HEK293 (cell line): ENCODE results near the gene TEAD1.

Experiments used
- CTCF ChIA-PET: fragments of 350-600 bp; formaldehyde crosslinking; extraction: SDS; loops from one replicate; lab custom pipeline; 2021; ENCODE audit warnings: antibody characterized with exemption; lab: Yijun Ruan, JAX
- POLR2A ChIA-PET: fragments of 300-600 bp; formaldehyde crosslinking; extraction: SDS; loops from one replicate; lab custom pipeline; 2020; ENCODE audit warnings: antibody characterized with exemption, inconsistent platforms; lab: Yijun Ruan, JAX
- H3K27ac ChIP-seq: fragments of 200-500 bp; sonication (Bioruptor generic); 2 replicates; pipeline ENCODE4 v1.5.1; 2014; ENCODE audit warnings: low read depth, low read length, control low read depth, inconsistent platforms; ENCODE audit errors: extremely low read depth
- H3K36me3 ChIP-seq, 2 experiments: fragments of 200-500 bp in 1 of 2; sonication (Bioruptor generic) in 1 of 2; 1 replicate in 1 of 2; 2 replicates in 1 of 2; pipeline ENCODE4 v1.5.1; 2014 to 2017; ENCODE audit warnings: inconsistent platforms in 2 of 2, low read length in 2 of 2; ENCODE audit not compliant: control insufficient read depth in 2 of 2, insufficient read depth in 1 of 2
- H3K4me1 ChIP-seq: fragments of 200-500 bp; sonication (Bioruptor generic); 2 replicates; pipeline ENCODE4 v1.5.1; 2014; ENCODE audit warnings: mild to moderate bottlenecking, low read length, inconsistent platforms; ENCODE audit not compliant: control insufficient read depth, insufficient read depth
- H3K4me3 ChIP-seq: 2 replicates; pipeline ENCODE4 v1.5.1; 2011; ENCODE audit warnings: low read depth, mild to moderate bottlenecking, control low read depth, low read length, moderate library complexity
- H3K9me3 ChIP-seq: fragments of 200-500 bp; sonication (Bioruptor generic); 2 replicates; pipeline ENCODE4 v1.5.1; 2014; ENCODE audit warnings: low read depth, low read length, inconsistent platforms; ENCODE audit not compliant: control insufficient read depth, insufficient read depth
- FEZF1 ChIP-seq: fragments of 450-650 bp; formaldehyde crosslinking; IDR thresholded peaks from 2 replicates; pipeline ENCODE4 v1.5.1; 2016; ENCODE audit warnings: missing biosample characterization, missing genetic modification characterization
- SETDB1 ChIP-seq: IDR thresholded peaks from one replicate; pipeline ENCODE4 v1.6.1; 2017; ENCODE audit warnings: mild to moderate bottlenecking, low read length, moderate library complexity, mixed read lengths; ENCODE audit not compliant: insufficient read length
- YY1 ChIP-seq: fragments of 450-650 bp; formaldehyde crosslinking; IDR thresholded peaks from 2 replicates; pipeline ENCODE4 v1.5.1; 2018; ENCODE audit warnings: missing biosample characterization, missing genetic modification characterization
- ZFP3 ChIP-seq: fragments of 450-650 bp; formaldehyde crosslinking; IDR thresholded peaks from 2 replicates; pipeline ENCODE4 v1.5.1; 2016; ENCODE audit warnings: low read depth, missing biosample characterization, missing genetic modification characterization
- ZFP41 ChIP-seq: fragments of 450-650 bp; formaldehyde crosslinking; IDR thresholded peaks from 2 replicates; pipeline ENCODE4 v1.5.1; 2016; ENCODE audit warnings: missing biosample characterization, missing genetic modification characterization, borderline replicate concordance
- ZNF121 ChIP-seq: fragments of 450-650 bp; formaldehyde crosslinking; IDR thresholded peaks from 2 replicates; pipeline ENCODE4 v1.5.1; 2016; ENCODE audit warnings: missing biosample characterization, missing genetic modification characterization
- ZNF140 ChIP-seq: fragments of 450-650 bp; formaldehyde crosslinking; IDR thresholded peaks from 2 replicates; pipeline ENCODE4 v1.5.1; 2016; ENCODE audit warnings: missing biosample characterization, missing genetic modification characterization
- ZNF211 ChIP-seq: fragments of 450-650 bp; formaldehyde crosslinking; IDR thresholded peaks from 2 replicates; pipeline ENCODE4 v1.5.1; 2016; ENCODE audit warnings: low read depth, missing biosample characterization, missing genetic modification characterization
- ZNF335 ChIP-seq: fragments of 450-650 bp; formaldehyde crosslinking; conservative IDR thresholded peaks from 2 replicates; pipeline ENCODE4 v1.5.1; 2016; ENCODE audit warnings: missing biosample characterization, missing genetic modification characterization
- ZNF37A ChIP-seq: fragments of 450-650 bp; IDR thresholded peaks from 2 replicates; pipeline ENCODE4 v1.5.1; 2018; ENCODE audit warnings: missing biosample characterization, missing genetic modification characterization
- ZNF416 ChIP-seq: fragments of 450-650 bp; formaldehyde crosslinking; IDR thresholded peaks from 2 replicates; pipeline ENCODE4 v1.5.1; 2016; ENCODE audit warnings: missing biosample characterization, missing genetic modification characterization
- ZNF473 ChIP-seq: fragments of 450-650 bp; formaldehyde crosslinking; IDR thresholded peaks from 2 replicates; pipeline ENCODE4 v1.5.1; 2017; ENCODE audit warnings: missing biosample characterization, missing genetic modification characterization
- ZNF529 ChIP-seq: fragments of 450-650 bp; formaldehyde crosslinking; IDR thresholded peaks from 2 replicates; pipeline ENCODE4 v1.5.1; 2017; ENCODE audit warnings: missing genetic modification characterization, missing biosample characterization; ENCODE audit not compliant: insufficient replicate concordance
- ZNF621 ChIP-seq: fragments of 450-650 bp; formaldehyde crosslinking; IDR thresholded peaks from 2 replicates; pipeline ENCODE4 v1.5.1; 2017; ENCODE audit warnings: missing biosample characterization, missing genetic modification characterization
- ZNF629 ChIP-seq: fragments of 450-650 bp; formaldehyde crosslinking; IDR thresholded peaks from 2 replicates; pipeline ENCODE4 v1.5.1; 2017; ENCODE audit warnings: missing biosample characterization, missing genetic modification characterization
- ZSCAN16 ChIP-seq: fragments of 450-650 bp; formaldehyde crosslinking; IDR thresholded peaks from 2 replicates; pipeline ENCODE4 v1.5.1; 2016; ENCODE audit warnings: missing biosample characterization, missing genetic modification characterization
- TF ChIP-seq, protein P1 (sequence below): fragments of 450-650 bp; formaldehyde crosslinking; conservative IDR thresholded peaks from 2 replicates; pipeline ENCODE4 v1.5.1; 2016; ENCODE audit warnings: low read depth, missing biosample characterization, missing genetic modification characterization
- TF ChIP-seq, protein P2 (sequence below): fragments of 450-650 bp; IDR thresholded peaks from 2 replicates; pipeline ENCODE4 v1.5.1; 2018; ENCODE audit warnings: missing biosample characterization, missing genetic modification characterization
- TF ChIP-seq, protein P3 (sequence below): fragments of 450-650 bp; formaldehyde crosslinking; IDR thresholded peaks from 2 replicates; pipeline ENCODE4 v1.5.1; 2017; ENCODE audit warnings: missing biosample characterization, missing genetic modification characterization

The TEAD1 gene

DNA sequence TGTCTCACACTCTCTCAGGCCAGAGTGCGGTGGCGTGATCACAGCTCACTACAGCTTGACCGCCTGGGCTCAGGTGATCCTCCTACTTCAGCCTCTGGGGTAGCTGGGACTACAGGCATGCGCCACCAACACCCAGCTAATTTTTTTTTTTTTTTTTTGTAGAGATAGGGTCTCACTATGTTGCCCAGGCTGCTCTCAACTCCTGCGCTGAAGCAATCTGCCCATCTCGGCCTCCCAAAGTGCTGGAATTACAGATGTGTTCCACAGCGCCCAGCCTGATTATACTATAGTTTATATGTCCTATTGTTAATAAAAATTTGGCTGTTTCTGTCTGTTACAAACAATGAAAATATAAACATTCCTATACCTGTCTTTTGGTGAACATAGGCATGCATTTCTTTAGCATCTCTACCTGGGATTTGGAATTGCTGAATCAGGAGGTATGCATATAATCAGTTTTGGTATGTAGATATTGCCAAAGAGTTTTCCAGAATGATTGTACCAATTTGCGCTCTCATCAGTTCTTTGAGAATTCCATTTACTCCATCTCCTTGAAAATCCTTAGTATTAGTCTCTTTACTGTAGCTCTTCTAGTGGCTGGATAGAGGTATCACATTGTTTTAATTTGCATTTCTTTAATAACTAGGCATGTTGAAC lies 78.8 kb downstream of the TEAD1 start:
- TF ChIP-seq, protein P1, sequence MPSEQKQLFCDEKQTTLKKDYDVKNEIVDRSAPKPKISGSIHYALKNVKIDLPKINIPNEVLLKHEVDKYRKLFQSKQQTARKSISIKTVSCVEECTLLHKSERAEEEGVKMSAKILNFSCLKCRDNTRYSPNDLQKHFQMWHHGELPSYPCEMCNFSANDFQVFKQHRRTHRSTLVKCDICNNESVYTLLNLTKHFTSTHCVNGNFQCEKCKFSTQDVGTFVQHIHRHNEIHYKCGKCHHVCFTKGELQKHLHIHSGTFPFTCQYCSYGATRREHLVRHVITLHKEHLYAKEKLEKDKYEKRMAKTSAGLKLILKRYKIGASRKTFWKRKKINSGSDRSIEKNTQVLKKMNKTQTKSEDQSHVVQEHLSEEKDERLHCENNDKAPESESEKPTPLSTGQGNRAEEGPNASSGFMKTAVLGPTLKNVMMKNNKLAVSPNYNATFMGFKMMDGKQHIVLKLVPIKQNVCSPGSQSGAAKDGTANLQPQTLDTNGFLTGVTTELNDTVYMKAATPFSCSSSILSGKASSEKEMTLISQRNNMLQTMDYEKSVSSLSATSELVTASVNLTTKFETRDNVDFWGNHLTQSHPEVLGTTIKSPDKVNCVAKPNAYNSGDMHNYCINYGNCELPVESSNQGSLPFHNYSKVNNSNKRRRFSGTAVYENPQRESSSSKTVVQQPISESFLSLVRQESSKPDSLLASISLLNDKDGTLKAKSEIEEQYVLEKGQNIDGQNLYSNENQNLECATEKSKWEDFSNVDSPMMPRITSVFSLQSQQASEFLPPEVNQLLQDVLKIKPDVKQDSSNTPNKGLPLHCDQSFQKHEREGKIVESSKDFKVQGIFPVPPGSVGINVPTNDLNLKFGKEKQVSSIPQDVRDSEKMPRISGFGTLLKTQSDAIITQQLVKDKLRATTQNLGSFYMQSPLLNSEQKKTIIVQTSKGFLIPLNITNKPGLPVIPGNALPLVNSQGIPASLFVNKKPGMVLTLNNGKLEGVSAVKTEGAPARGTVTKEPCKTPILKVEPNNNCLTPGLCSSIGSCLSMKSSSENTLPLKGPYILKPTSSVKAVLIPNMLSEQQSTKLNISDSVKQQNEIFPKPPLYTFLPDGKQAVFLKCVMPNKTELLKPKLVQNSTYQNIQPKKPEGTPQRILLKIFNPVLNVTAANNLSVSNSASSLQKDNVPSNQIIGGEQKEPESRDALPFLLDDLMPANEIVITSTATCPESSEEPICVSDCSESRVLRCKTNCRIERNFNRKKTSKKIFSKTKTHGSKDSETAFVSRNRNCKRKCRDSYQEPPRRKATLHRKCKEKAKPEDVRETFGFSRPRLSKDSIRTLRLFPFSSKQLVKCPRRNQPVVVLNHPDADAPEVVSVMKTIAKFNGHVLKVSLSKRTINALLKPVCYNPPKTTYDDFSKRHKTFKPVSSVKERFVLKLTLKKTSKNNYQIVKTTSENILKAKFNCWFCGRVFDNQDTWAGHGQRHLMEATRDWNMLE (tag by site-specific recombination): no peak
- TF ChIP-seq, protein P2, sequence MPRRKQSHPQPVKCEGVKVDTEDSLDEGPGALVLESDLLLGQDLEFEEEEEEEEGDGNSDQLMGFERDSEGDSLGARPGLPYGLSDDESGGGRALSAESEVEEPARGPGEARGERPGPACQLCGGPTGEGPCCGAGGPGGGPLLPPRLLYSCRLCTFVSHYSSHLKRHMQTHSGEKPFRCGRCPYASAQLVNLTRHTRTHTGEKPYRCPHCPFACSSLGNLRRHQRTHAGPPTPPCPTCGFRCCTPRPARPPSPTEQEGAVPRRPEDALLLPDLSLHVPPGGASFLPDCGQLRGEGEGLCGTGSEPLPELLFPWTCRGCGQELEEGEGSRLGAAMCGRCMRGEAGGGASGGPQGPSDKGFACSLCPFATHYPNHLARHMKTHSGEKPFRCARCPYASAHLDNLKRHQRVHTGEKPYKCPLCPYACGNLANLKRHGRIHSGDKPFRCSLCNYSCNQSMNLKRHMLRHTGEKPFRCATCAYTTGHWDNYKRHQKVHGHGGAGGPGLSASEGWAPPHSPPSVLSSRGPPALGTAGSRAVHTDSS (tag by site-specific recombination): no peak
- TF ChIP-seq ZNF629 (tag by site-specific recombination) (no peak), ZNF121 (tag by site-specific recombination) (peak; percentile 52; the same call in 1 of the 2 replicates)
- ChIA-PET CTCF (interaction anchor here (0.6 to 1.1 kb wide), 5 partner anchors 8 to 76 kb away, joined by 3 to 4 read pairs (median 3); no protein-coding TSS in a partner anchor), POLR2A (interaction anchor here (0.6 to 0.7 kb wide), 2 partner anchors 43 to 89 kb away, joined by 3 to 5 read pairs; no protein-coding TSS in a partner anchor)
- no peak overlapping the region for H3K27ac ChIP-seq
- no peak overlapping the region for H3K4me3 ChIP-seq
- H3K4me1 ChIP-seq: peaks cover 5% of the 10 kb centered on the region; the same call in 1 of the 2 replicates
- H3K9me3 ChIP-seq: no peaks in the 10 kb centered on the region
- H3K36me3 ChIP-seq: no peaks in the 10 kb centered on the region

DNA sequence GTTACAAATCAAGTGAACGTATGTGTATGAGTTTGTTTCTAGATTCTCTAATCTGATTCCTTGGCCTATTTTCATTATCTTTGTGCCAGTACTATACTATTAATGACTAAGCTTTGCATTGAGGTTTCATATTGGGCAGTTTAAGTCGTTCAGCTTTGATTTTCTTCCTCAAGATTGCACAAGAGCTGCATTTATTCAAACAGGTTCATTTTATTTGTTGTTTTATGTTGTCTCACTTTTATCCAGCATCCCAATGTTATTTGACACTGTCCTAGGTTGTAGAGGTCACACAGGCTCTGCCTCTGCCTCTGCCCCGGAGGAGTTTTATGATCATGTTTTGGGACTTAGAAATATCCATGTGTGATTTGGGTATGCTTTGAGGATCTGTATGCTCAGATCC lies 79.8 kb downstream of the TEAD1 start:
- POLR2A ChIA-PET: no interaction called here
- Histone ChIP-seq H3K9me3 (no peaks in the 10 kb centered on the region), H3K4me3 (no peak overlapping the region), H3K36me3 (no peaks in the 10 kb centered on the region), H3K27ac (no peak overlapping the region), H3K4me1 (peaks cover 5% of the 10 kb centered on the region; the same call in 1 of the 2 replicates)
- no peak for TF ChIP-seq FEZF1 (tag by site-specific recombination)
- no peak for TF ChIP-seq ZNF621 (tag by site-specific recombination)
- no peak for TF ChIP-seq SETDB1
- no peak for TF ChIP-seq ZNF140
- no peak for TF ChIP-seq ZFP3 (tag by site-specific recombination)
- TF ChIP-seq ZNF416 (tag by site-specific recombination): no peak
- CTCF ChIA-PET: interaction anchor here (0.5 to 1.1 kb wide), 4 partner anchors 9 to 73 kb away, joined by 3 to 4 read pairs (median 3); no protein-coding TSS in a partner anchor

DNA sequence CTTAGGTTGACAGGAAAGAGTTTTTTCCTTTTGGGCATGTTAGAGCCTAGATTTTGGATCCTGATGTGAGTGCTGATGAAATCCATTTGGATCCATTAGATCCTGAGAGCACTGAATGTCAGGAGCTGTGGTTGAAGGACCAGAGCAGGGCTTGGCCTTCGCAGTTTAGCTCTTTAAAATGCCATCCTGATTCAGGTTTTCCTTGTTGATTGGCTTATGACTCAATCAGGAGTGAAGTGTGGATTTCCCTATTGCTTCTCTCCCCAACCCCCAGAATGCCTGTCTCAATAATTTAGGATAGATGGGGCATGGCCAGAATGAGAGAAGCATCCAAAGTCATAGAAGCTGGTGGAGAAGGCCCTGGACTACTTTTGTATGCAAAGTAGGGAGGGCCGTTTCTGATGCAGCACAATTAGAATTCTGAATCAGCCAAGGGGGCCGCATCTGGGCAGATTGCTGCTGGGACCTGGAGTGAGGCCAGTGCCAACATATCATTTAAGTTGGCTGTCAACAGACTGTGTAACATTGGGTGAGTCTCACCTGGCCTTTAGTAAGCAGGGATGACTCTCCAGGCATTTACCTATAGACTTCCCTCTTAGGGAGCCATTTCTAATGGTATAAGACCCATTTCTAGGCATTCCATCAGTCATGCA lies 80.5 kb downstream of the TEAD1 start:
- ChIA-PET POLR2A (no interaction called here), CTCF (interaction anchor here (0.5 to 1.1 kb wide), 5 partner anchors 34 to 520 kb away, joined by 3 to 4 read pairs (median 3); no protein-coding TSS in a partner anchor)
- Histone ChIP-seq H3K4me3 (no peak overlapping the region), H3K36me3 (no peaks in the 10 kb centered on the region), H3K9me3 (no peaks in the 10 kb centered on the region), H3K4me1 (peaks cover 5% of the 10 kb centered on the region; the same call in 1 of the 2 replicates), H3K27ac (no peak overlapping the region)
- TF ChIP-seq ZNF37A (tag by site-specific recombination) (no peak), ZNF211 (tag by site-specific recombination) (no peak), ZNF335 (no peak), ZNF473 (no peak), YY1 (no peak), ZFP41 (no peak), ZNF529 (tag by site-specific recombination) (no peak), ZSCAN16 (no peak)
- TF ChIP-seq, protein P3, sequence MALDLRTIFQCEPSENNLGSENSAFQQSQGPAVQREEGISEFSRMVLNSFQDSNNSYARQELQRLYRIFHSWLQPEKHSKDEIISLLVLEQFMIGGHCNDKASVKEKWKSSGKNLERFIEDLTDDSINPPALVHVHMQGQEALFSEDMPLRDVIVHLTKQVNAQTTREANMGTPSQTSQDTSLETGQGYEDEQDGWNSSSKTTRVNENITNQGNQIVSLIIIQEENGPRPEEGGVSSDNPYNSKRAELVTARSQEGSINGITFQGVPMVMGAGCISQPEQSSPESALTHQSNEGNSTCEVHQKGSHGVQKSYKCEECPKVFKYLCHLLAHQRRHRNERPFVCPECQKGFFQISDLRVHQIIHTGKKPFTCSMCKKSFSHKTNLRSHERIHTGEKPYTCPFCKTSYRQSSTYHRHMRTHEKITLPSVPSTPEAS (tag by site-specific recombination): no peak
